Measurements from ENCODE around the gene ZNF274. TPM values are rescaled to one million over a fixed set of nuclear protein-coding genes. Genes with fewer than 3 reads are reported as not detected.

ZNF274 gene
- total RNA-seq, 1 donor from 2014 or later: 19.6 TPM

- H3K4me1 ChIP-seq: no peaks in the 10 kb centered on the region
- DNase-seq (ENCODE audit: extremely low spot score in 2 of 2): no peak
- H3K27me3 ChIP-seq: no peaks in the 10 kb centered on the region
- intact Hi-C loops (cut with DNase I): loop anchor here (5.0 kb wide), 1 partner anchor 821 kb away; no protein-coding TSS in a partner anchor
- no peak overlapping the region for H3K4me3 ChIP-seq
- H3K9me3 ChIP-seq: peaks cover 95% of the 10 kb centered on the region
- peaks cover 0 to 93% of the 10 kb centered on the region in 2 donors for H3K36me3 ChIP-seq
- TF ChIP-seq, protein P1, sequence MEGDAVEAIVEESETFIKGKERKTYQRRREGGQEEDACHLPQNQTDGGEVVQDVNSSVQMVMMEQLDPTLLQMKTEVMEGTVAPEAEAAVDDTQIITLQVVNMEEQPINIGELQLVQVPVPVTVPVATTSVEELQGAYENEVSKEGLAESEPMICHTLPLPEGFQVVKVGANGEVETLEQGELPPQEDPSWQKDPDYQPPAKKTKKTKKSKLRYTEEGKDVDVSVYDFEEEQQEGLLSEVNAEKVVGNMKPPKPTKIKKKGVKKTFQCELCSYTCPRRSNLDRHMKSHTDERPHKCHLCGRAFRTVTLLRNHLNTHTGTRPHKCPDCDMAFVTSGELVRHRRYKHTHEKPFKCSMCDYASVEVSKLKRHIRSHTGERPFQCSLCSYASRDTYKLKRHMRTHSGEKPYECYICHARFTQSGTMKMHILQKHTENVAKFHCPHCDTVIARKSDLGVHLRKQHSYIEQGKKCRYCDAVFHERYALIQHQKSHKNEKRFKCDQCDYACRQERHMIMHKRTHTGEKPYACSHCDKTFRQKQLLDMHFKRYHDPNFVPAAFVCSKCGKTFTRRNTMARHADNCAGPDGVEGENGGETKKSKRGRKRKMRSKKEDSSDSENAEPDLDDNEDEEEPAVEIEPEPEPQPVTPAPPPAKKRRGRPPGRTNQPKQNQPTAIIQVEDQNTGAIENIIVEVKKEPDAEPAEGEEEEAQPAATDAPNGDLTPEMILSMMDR (IDR thresholded peaks at IDR 0.05): no peak
- TF ChIP-seq POLR2A (IDR thresholded peaks at IDR 0.05): no peak
- no peak for TF ChIP-seq POLR2AphosphoS5 (IDR thresholded peaks at IDR 0.05; ENCODE audit: insufficient read depth in 1 of 2, low read depth in 1 of 2)
- H3K27ac ChIP-seq: no peak overlapping the region
These were observed 80.0 kb downstream of the ZNF274 start for GRCh38 chr19:58262922-58263296.

Other genes with a start within 250 kb of the ZNF274 start
- 3.2 TPM for gene ZNF418, start 247.7 kb upstream of the ZNF274 start, total RNA-seq
- gene ZNF256, start 235.4 kb upstream of the ZNF274 start, total RNA-seq: 3.7 TPM
- 2.9 TPM for gene C19orf18, start 208.5 kb upstream of the ZNF274 start, total RNA-seq
- 10.1 TPM for gene ZNF606, start 180.2 kb upstream of the ZNF274 start, total RNA-seq
- gene ZSCAN1, start 149.0 kb upstream of the ZNF274 start, total RNA-seq: not detected
- gene ZNF135, start 123.8 kb upstream of the ZNF274 start, total RNA-seq: 5.4 TPM
- 61.4 TPM for gene ZSCAN18, start 84.8 kb upstream of the ZNF274 start, total RNA-seq
- 9.6 TPM for gene ZNF329, start 32.3 kb upstream of the ZNF274 start, total RNA-seq
- 20.1 TPM for gene ZNF544, start 45.9 kb downstream of the ZNF274 start, total RNA-seq
- 6.4 TPM for gene ZNF8, start 95.9 kb downstream of the ZNF274 start, total RNA-seq
- gene ERVK3-1, start 122.3 kb downstream of the ZNF274 start, total RNA-seq: 45.9 TPM
- gene ZSCAN22, start 143.9 kb downstream of the ZNF274 start, total RNA-seq: 3.9 TPM
- 48.9 TPM for gene A1BG, start 170.4 kb downstream of the ZNF274 start, total RNA-seq
- gene ZNF497, start 179.7 kb downstream of the ZNF274 start, total RNA-seq: 3.4 TPM
- gene ZNF837, start 198.0 kb downstream of the ZNF274 start, total RNA-seq: 1.2 TPM
- 1,974 TPM for gene RPS5, start 204.2 kb downstream of the ZNF274 start, total RNA-seq
- 0.98 TPM for gene RNF225, start 212.6 kb downstream of the ZNF274 start, total RNA-seq
- gene ZNF584, start 225.6 kb downstream of the ZNF274 start, total RNA-seq: 16.7 TPM

Data from vagina (tissue), 2 donors.